Suprapubic skin (tissue), 4 donors: ENCODE measurements around the gene CAPN9. TPM values are rescaled to one million over a fixed set of nuclear protein-coding genes. Genes with fewer than 3 reads are reported as not detected.
"Not testable (repeated sequence)": the region's sequence is repeated elsewhere in the genome, so short reads cannot be mapped to it uniquely, and the experiment has no call there.

Experiments
- DNase-seq, 2 donors: peaks; one replicate each; pipeline ENCODE4 v3.0.0-alpha.2; 2019; ENCODE audit warnings: low spot score in 2 of 2
- H3K27ac ChIP-seq: fragments of 200-600 bp; sonication (generic); one replicate; pipeline ENCODE4 v1.5.1; 2019
- H3K27me3 ChIP-seq: fragments of 200-600 bp; sonication (generic); one replicate; pipeline ENCODE4 v1.5.1; 2019
- H3K36me3 ChIP-seq: fragments of 200-600 bp; sonication (generic); one replicate; pipeline ENCODE4 v1.5.1; 2019
- H3K4me1 ChIP-seq: fragments of 200-600 bp; sonication (generic); one replicate; pipeline ENCODE4 v1.5.1; 2019
- H3K4me3 ChIP-seq: fragments of 200-600 bp; sonication (generic); one replicate; pipeline ENCODE4 v1.5.1; 2019; ENCODE audit warnings: mild to moderate bottlenecking
- H3K9me3 ChIP-seq: fragments of 200-600 bp; sonication (generic); one replicate; pipeline ENCODE4 v1.5.1; 2019
- EP300 ChIP-seq: sonication (generic); formaldehyde crosslinking; IDR thresholded peaks from one replicate; pipeline ENCODE4 v1.6.1; 2017; ENCODE audit warnings: antibody characterized with exemption
- POLR2A ChIP-seq, 2 donors: fragments of 450-650 bp; IDR thresholded peaks; one replicate each; pipeline ENCODE4 v1.6.1; 2017; ENCODE audit warnings: antibody characterized with exemption in 2 of 2, mild to moderate bottlenecking in 2 of 2, moderate library complexity in 2 of 2
- POLR2AphosphoS5 ChIP-seq, 3 donors: sonication (generic); formaldehyde crosslinking; IDR thresholded peaks; one replicate each; pipeline ENCODE4 v1.6.1; 2017; ENCODE audit warnings: antibody characterized with exemption in 3 of 3
- WGBS: methylation state at CpG from one replicate; pipeline ENCODE4 v1.1.5; 2018; 5-methylcytosine and 5-hydroxymethylcytosine counted together
- total RNA-seq, 4 donors: library from RNA; depleted of rRNA; stranded (reverse); fragments of >200 nt; gene quantifications; one replicate each; pipeline ENCODE4 v1.1.0, GENCODE V29; 2016
- TF ChIP-seq, protein P1 (sequence below), 2 donors: fragments of 200-600 bp in 1 of 2; fragments of 450-650 bp in 1 of 2; sonication (generic) in 1 of 2; IDR thresholded peaks; one replicate each; pipeline ENCODE4 v1.5.1; 2016 to 2019; ENCODE audit warnings: antibody characterized with exemption in 2 of 2, mild to moderate bottlenecking in 1 of 2, moderate library complexity in 1 of 2

Gene CAPN9, protein sequence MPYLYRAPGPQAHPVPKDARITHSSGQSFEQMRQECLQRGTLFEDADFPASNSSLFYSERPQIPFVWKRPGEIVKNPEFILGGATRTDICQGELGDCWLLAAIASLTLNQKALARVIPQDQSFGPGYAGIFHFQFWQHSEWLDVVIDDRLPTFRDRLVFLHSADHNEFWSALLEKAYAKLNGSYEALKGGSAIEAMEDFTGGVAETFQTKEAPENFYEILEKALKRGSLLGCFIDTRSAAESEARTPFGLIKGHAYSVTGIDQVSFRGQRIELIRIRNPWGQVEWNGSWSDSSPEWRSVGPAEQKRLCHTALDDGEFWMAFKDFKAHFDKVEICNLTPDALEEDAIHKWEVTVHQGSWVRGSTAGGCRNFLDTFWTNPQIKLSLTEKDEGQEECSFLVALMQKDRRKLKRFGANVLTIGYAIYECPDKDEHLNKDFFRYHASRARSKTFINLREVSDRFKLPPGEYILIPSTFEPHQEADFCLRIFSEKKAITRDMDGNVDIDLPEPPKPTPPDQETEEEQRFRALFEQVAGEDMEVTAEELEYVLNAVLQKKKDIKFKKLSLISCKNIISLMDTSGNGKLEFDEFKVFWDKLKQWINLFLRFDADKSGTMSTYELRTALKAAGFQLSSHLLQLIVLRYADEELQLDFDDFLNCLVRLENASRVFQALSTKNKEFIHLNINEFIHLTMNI
- total RNA-seq, result 1 to 10 TPM in 1 of 4 donors, under 1 TPM in 1, not detected in 2; 0.48 to 4.2 TPM

DNA sequence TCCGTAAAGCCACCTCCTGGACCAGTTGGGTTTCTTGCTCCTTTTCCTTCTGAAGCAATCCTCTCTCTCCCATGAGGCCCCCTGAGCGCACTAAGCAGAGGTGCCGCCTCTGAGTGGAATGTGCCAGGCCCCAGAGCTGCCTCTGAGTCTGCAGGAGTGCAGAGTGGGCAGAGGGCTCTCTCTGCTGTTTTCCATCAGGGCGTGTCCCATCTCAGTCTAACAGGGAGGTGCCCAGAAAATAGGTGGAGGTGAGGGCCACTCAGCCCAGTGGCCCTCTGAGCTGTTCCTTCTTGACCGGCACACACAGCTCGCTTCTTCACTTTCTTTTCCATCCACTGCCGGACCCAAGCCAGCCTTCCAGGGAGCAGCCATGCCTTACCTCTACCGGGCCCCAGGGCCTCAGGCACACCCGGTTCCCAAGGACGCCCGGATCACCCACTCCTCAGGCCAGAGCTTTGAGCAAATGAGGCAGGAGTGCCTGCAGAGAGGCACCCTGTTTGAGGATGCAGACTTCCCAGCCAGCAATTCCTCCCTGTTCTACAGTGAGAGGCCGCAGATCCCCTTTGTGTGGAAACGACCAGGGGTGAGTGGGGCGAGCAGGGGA, at the start of gene CAPN9:
TSS of gene CAPN9 (plus strand) at position 262 of the 604 bp plus-strand sequence. CDS start at position 371, 109 bp downstream.
- 82% methylated on average over 14 of the region's 14 CpGs for WGBS
- peak in 1 of 2 donors; percentile 70 for DNase-seq
- no peak within 1 kb of the TSS for H3K4me3 ChIP-seq
- no peaks in the 10 kb centered on the region for H3K4me1 ChIP-seq
- no peak within 1 kb of the TSS for H3K27ac ChIP-seq
- no peak for TF ChIP-seq EP300
- TF ChIP-seq POLR2AphosphoS5 (IDR thresholded peaks at IDR 0.05), result no peak
- TF ChIP-seq, protein P1, sequence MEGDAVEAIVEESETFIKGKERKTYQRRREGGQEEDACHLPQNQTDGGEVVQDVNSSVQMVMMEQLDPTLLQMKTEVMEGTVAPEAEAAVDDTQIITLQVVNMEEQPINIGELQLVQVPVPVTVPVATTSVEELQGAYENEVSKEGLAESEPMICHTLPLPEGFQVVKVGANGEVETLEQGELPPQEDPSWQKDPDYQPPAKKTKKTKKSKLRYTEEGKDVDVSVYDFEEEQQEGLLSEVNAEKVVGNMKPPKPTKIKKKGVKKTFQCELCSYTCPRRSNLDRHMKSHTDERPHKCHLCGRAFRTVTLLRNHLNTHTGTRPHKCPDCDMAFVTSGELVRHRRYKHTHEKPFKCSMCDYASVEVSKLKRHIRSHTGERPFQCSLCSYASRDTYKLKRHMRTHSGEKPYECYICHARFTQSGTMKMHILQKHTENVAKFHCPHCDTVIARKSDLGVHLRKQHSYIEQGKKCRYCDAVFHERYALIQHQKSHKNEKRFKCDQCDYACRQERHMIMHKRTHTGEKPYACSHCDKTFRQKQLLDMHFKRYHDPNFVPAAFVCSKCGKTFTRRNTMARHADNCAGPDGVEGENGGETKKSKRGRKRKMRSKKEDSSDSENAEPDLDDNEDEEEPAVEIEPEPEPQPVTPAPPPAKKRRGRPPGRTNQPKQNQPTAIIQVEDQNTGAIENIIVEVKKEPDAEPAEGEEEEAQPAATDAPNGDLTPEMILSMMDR (IDR thresholded peaks at IDR 0.05), result no peak
- TF ChIP-seq POLR2A (IDR thresholded peaks at IDR 0.05), result no peak
- H3K27me3 ChIP-seq, result no peaks in the 10 kb centered on the region
- H3K36me3 ChIP-seq, result no peaks in the 10 kb centered on the region
- H3K9me3 ChIP-seq, result no peaks in the 10 kb centered on the region

DNA sequence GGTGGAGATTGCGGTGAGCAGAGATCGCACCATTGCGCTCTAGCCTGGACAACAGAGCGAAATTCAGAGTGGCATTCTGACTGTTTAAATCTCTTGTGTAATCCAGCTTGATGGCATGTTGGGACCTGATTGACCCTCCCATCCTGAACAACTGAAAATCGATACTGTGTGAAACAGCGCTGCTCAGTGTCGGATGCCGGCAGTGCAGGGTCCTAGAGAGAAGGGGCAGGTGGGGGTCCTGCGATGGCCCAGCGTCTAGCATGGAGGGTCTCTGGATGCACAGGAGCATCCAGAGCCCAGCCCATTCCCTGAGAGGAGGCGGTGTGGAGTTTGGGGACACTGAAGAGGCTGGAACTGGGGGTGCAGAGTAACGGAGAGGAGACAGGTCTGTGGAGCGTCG, 49.1 kb upstream of the CAPN9 start:
- Histone ChIP-seq H3K36me3 (peaks cover 15% of the 10 kb centered on the region), H3K27ac (no peak overlapping the region), H3K4me1 (no peaks in the 10 kb centered on the region), H3K4me3 (no peak overlapping the region), H3K27me3 (no peaks in the 10 kb centered on the region), H3K9me3 (no peaks in the 10 kb centered on the region)
- WGBS, result 88% methylated on average over 14 of the region's 14 CpGs
- DNase-seq, result no peak
- no peak for TF ChIP-seq EP300
- TF ChIP-seq POLR2AphosphoS5 (IDR thresholded peaks at IDR 0.05), result no peak
- TF ChIP-seq, protein P1 (IDR thresholded peaks at IDR 0.05), result no peak
- TF ChIP-seq POLR2A (IDR thresholded peaks at IDR 0.05), result no peak

DNA sequence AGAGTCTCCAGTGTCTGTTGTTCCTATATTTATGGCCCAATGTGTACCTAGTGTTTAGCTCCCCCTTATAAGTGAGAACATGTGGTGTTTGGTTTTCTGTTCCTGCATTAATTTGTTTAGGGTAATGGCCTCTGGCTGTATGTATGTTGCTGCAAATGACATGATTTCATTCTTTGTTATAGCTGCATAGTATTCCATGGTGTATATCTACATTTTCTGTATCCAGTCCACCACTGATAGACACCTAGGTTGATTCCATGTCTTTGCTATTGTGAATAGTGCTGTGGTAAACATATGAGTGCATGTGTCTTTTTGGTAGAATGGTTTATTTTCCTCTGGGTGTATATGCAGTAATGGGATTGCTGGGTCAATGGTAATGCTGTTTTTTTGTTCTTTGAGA, 48.2 kb upstream of the CAPN9 start:
- H3K27ac ChIP-seq, H3K4me1 ChIP-seq, H3K36me3 ChIP-seq, H3K4me3 ChIP-seq, H3K9me3 ChIP-seq, DNase-seq, H3K27me3 ChIP-seq: not testable (repeated sequence)

DNA sequence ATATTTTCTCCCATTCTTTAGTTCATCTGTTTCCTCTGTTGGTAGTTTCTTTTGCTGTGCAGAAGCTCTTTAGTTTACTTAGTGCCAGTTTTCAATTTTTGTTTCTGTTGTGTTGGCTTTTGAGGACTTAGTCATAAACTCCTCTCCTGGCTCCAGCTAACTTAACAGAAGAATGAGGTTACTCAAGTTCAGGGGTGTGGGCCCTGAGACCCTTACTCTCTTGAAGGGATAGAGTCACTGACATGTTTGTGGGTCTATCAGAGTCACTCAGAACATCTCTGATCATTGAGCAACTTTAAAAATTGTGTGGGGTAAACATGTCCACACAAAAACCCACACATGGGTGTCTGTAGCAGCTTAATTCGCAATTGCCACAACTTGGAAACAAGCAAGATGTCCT, 47.5 kb upstream of the CAPN9 start:
- Histone ChIP-seq H3K27me3 (no peaks in the 10 kb centered on the region), H3K4me3 (no peak overlapping the region), H3K36me3 (no peaks in the 10 kb centered on the region), H3K27ac (no peak overlapping the region), H3K4me1 (no peaks in the 10 kb centered on the region), H3K9me3 (no peaks in the 10 kb centered on the region)
- DNase-seq, result no peak
- whole genome bisulfite sequencing, result 100% methylated on average over 1 of the region's 1 CpG
- TF ChIP-seq EP300 (no peak), POLR2AphosphoS5 (IDR thresholded peaks at IDR 0.05) (no peak), POLR2A (IDR thresholded peaks at IDR 0.05) (no peak)
- TF ChIP-seq, protein P1 (IDR thresholded peaks at IDR 0.05), result no peak

DNA sequence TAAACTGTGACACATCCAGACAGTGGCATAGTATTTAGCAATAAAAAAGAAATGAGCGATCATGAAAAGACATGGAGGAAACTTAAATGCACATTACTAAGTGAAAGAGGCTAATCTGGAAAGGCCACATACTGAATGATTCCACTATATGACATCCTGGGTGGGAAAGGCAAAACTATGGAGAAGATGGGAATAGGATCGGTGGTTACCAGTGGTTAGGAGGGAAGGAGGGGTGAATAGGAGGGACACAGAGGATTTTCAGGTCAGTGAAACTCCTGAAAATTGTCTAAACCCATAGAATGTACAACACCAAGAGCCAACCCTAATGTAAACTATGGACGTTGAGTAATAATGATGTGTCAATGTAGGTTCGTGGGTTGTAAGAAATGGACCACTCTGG, 47.1 kb upstream of the CAPN9 start:
- no peak for DNase-seq
- Histone ChIP-seq H3K4me1 (no peaks in the 10 kb centered on the region), H3K9me3 (no peaks in the 10 kb centered on the region), H3K27ac (no peak overlapping the region), H3K27me3 (no peaks in the 10 kb centered on the region), H3K4me3 (no peak overlapping the region), H3K36me3 (no peaks in the 10 kb centered on the region)
- TF ChIP-seq POLR2AphosphoS5 (IDR thresholded peaks at IDR 0.05) (no peak), POLR2A (IDR thresholded peaks at IDR 0.05) (no peak), EP300 (no peak)
- TF ChIP-seq, protein P1 (IDR thresholded peaks at IDR 0.05), result no peak
- 89% methylated on average over 4 of the region's 4 CpGs for WGBS
